RWPE1 (cell line): ENCODE measurements around the gene CDKAL1.

Experiments used
- CTCF ChIA-PET: fragments of 350-600 bp; sonication (Branson Sonifier 250); formaldehyde crosslinking; extraction: SDS; loops from one replicate; lab custom pipeline; 2021; lab: Yijun Ruan, JAX
- POLR2A ChIA-PET: fragments of 400-600 bp; formaldehyde crosslinking; extraction: SDS; loops from one replicate; lab custom pipeline; 2020; ENCODE audit warnings: antibody characterized with exemption; ENCODE audit not compliant: low non-redundant PET; lab: Yijun Ruan, JAX
- DNase-seq: peaks from one replicate; pipeline ENCODE4 v3.0.0; 2012; ENCODE audit warnings: low spot score
- H3K27ac ChIP-seq: fragments of 450-650 bp; 2 replicates; pipeline ENCODE4 v1.5.1; 2017
- TF ChIP-seq, protein P1 (sequence below): fragments of 450-650 bp; conservative IDR thresholded peaks from 2 replicates; pipeline ENCODE4 v1.5.1; 2017; ENCODE audit warnings: low read depth, mild to moderate bottlenecking

CDKAL1 gene

DNA sequence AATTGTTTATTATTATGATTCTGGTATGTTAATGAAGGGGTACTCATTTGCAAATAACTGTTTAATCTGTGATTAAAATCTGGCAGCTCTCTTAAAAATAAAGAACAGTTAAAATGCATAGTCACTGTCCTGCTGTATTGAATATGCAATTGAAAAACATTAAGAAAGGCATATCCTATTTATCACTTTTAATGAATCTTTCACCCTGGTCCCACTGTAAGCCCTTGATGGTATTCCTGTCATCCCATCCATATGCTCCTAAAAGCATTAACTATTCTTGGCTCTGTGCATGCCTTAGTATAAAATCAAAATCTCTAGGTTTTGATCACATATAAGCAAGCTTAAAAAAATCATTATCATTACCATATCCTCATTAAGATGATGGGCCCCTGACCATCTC is 648.3 kb downstream of the CDKAL1 start:
- CTCF ChIA-PET, result interaction anchor here (0.7 kb wide), 1 partner anchor 1692 kb away, joined by 5 read pairs; no protein-coding TSS in a partner anchor
- H3K27ac ChIP-seq, result no peak overlapping the region
- TF ChIP-seq, protein P1, sequence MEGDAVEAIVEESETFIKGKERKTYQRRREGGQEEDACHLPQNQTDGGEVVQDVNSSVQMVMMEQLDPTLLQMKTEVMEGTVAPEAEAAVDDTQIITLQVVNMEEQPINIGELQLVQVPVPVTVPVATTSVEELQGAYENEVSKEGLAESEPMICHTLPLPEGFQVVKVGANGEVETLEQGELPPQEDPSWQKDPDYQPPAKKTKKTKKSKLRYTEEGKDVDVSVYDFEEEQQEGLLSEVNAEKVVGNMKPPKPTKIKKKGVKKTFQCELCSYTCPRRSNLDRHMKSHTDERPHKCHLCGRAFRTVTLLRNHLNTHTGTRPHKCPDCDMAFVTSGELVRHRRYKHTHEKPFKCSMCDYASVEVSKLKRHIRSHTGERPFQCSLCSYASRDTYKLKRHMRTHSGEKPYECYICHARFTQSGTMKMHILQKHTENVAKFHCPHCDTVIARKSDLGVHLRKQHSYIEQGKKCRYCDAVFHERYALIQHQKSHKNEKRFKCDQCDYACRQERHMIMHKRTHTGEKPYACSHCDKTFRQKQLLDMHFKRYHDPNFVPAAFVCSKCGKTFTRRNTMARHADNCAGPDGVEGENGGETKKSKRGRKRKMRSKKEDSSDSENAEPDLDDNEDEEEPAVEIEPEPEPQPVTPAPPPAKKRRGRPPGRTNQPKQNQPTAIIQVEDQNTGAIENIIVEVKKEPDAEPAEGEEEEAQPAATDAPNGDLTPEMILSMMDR, result no peak
- no peak for DNase-seq
- POLR2A ChIA-PET, result no interaction called here

DNA sequence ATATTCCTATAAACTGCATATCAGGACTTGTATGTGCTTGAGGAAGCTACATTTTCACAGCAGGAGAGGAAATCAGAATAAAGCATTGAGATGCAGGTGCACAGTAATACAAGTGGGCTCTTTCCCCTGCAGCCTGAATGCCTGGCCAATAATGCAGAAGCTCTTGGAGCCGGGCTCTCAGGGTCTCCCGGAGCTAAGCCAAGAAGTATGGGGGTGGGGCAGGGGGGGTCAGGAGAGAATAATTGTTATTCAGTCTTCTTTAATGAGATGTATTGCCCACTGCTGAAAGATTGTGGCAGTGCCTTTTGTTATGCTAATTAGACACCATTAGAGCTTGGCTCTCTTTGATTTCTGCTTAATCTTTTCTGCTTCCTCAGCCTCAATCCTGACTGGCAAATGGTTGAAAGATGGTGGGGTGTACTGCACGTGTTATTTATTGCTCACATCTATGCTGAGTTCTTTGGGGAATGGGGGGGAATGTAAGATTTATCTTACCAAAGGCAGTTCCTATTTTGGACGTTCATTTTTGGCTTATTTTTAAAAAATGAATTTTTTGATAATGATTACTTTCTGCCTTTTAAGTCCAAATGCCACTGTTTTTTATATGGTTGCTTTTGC is 651.7 kb downstream of the CDKAL1 start:
- H3K27ac ChIP-seq, result no peak overlapping the region
- no peak for DNase-seq
- POLR2A ChIA-PET, result interaction anchor here (0.6 kb wide), 1 partner anchor 10 kb away, joined by 3 read pairs; no protein-coding TSS in a partner anchor
- CTCF ChIA-PET, result interaction anchor here (0.7 kb wide), 1 partner anchor 41 kb away, joined by 3 read pairs; no protein-coding TSS in a partner anchor
- TF ChIP-seq, protein P1, result no peak

DNA sequence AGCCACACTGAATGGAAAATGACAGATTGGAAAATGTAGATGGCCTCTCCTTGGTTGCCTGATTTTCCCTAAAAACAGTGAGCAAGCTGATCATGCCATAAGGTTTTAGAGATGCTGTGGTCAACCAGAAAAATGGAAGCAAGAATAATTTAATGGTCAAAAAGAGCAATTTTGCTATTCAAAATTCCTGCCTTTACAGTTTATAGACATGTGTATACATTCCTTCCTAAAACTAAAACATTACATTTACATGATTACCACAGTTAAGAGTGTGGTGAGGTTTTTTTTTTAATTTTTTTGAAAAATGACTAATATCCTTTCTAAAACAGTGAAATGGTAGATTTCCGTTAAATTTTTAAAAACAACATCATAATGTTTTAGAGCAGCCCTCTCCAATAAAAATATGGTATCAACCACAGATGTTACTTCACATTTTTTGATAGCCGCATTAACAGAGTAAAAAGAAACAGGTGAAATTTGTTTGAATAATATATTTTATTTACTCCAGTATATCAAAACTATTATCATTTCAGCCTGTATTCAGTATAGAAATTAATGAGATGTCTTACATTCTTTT is 652.3 kb downstream of the CDKAL1 start:
- POLR2A ChIA-PET, result no interaction called here
- no peak for DNase-seq
- CTCF ChIA-PET, result interaction anchor here (0.7 kb wide), 1 partner anchor 41 kb away, joined by 3 read pairs; no protein-coding TSS in a partner anchor
- no peak overlapping the region for H3K27ac ChIP-seq
- TF ChIP-seq, protein P1, result no peak

DNA sequence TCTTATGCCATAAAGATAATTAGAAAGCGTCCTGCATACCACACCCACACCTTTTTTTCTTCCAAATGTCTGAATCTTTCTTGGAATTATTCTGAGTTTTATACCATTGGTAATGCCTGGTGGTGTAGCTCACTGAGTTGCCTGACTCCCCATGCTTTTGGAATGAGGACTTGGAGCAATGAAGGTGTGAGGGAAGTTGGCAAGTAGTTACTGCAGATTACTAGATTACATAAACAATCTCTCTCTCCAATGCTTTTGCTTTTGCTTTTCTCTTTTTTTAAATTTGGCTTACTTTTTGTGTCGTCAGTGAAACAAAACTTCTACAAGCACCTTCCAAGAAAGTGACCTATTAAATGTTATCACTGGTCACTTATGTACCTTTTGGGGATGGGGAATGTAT is 653.2 kb downstream of the CDKAL1 start:
- TF ChIP-seq, protein P1, result no peak
- CTCF ChIA-PET, result no interaction called here
- no peak overlapping the region for H3K27ac ChIP-seq
- POLR2A ChIA-PET, result no interaction called here
- DNase-seq, result no peak

DNA sequence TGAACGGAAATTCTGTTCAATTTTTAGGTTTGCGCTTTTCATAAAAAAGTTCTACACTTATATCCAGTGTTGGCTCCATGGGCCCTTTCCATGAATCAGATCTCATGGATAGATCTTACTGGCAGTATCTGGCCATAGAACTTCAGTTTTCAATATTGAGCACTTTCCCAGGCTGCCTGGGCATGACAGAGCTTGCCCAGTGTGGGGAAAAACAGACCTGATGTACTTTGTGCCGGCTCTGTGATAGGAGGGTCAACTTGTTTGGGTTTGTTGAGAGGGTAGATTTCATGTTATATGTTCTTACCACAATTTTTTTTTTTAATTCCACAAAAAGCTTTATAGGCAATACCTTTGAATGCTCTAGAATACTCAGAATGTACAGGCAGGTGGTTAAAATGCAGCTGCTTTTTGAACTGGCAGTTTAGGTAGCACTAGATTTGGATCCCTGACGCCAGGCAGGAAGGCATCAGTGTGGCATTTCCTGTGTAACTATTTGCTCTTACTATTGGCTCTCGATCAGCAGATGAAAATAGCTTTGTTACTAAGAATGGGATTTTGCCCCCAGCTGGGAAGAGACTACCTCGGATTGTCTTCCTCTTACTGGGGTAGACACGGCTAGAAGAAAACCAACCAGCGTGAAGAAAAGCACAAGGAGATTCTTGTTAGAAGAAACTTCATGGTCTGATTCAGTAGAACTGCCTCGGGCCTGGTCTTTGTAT is 654.4 kb downstream of the CDKAL1 start:
- TF ChIP-seq, protein P1, result no peak
- peak; percentile 54 for DNase-seq
- POLR2A ChIA-PET, result no interaction called here
- H3K27ac ChIP-seq, result no peak overlapping the region
- CTCF ChIA-PET, result interaction anchor here (0.8 kb wide), 1 partner anchor 51 kb away, joined by 3 read pairs; no protein-coding TSS in a partner anchor

DNA sequence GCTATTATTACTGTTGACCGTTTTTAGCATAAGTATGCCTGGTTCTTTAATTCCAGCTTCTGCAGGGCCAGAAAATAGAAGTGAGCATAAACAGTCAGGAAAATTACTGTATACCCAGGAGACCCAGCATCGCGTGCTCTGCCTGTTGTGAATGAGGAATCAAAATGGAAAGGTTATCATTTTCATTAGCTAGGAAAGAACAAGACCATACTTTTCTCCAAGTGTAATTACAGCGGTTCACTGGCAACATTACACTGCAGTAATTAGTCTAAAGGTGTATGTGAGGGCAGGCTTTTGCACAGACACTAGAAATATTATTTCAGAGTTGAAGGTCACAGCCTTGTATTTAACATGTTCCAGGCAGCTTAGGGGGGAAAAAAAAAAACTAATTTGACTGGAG is 655.5 kb downstream of the CDKAL1 start:
- TF ChIP-seq, protein P1, result no peak
- ChIA-PET POLR2A (no interaction called here), CTCF (no interaction called here)
- DNase-seq, result no peak
- H3K27ac ChIP-seq, result no peak overlapping the region
